ENCODE data around the gene LRP1. TPM values are rescaled to one million over a fixed set of nuclear protein-coding genes. Genes with fewer than 3 reads are reported as not detected.

The LRP1 gene
- total RNA-seq, 1 donor from 2014 or later, result 369 TPM

GRCh38 chr12:57179331-57180086, 51.2 kb downstream of the LRP1 start:
- Histone ChIP-seq H2AFZ (ENCODE audit: low read depth, low read length) (no peak overlapping the region), H3K9me3 (ENCODE audit: insufficient read depth, low read depth, low read length) (no peaks in the 10 kb centered on the region), H3K4me1 (ENCODE audit: insufficient read depth, low read length) (no peaks in the 10 kb centered on the region), H3K79me2 (ENCODE audit: insufficient read depth, low read length) (no peaks in the 10 kb centered on the region), H3K4me3 (ENCODE audit: insufficient read depth, low read depth, low read length) (no peak overlapping the region), H3K27ac (ENCODE audit: low read depth, low read length) (no peak overlapping the region), H4K20me1 (ENCODE audit: insufficient read depth, low read length) (peaks cover 76% of the 10 kb centered on the region), H3K4me2 (ENCODE audit: low read length) (no peak overlapping the region), H3K27me3 (ENCODE audit: insufficient read depth, low read length) (no peaks in the 10 kb centered on the region), H3K36me3 (ENCODE audit: insufficient read depth, low read length) (peaks cover 24% of the 10 kb centered on the region), H3K9ac (ENCODE audit: low read length) (no peak overlapping the region)
- FAIRE-seq, result no peak
- Mint-ChIP-seq H3K4me3 (ENCODE audit: unreplicated experiment) (no peak overlapping the region), H3K36me3 (ENCODE audit: low read depth, unreplicated experiment) (peaks cover 32% of the 10 kb centered on the region), H3K27me3 (ENCODE audit: low read depth, unreplicated experiment) (no peaks in the 10 kb centered on the region), H3K4me1 (ENCODE audit: low read depth, unreplicated experiment) (peaks cover 5% of the 10 kb centered on the region), H3K27ac (ENCODE audit: unreplicated experiment) (no peak overlapping the region), H3K9me3 (ENCODE audit: unreplicated experiment) (no peaks in the 10 kb centered on the region)
- DNase-seq (ENCODE audit: low read depth), result no peak
- TF ChIP-seq EZH2 (IDR thresholded peaks at IDR 0.05; ENCODE audit: insufficient read depth, low read length) (no peak), CTCF (IDR thresholded peaks at IDR 0.05; ENCODE audit: insufficient read depth, low read depth, low read length) (no peak)

GRCh38 chr12:57180321-57180989, 52.2 kb downstream of the LRP1 start:
- Histone ChIP-seq H3K4me2 (ENCODE audit: low read length) (no peak overlapping the region), H3K27me3 (ENCODE audit: insufficient read depth, low read length) (no peaks in the 10 kb centered on the region), H3K4me1 (ENCODE audit: insufficient read depth, low read length) (no peaks in the 10 kb centered on the region), H3K9ac (ENCODE audit: low read length) (no peak overlapping the region), H2AFZ (ENCODE audit: low read depth, low read length) (no peak overlapping the region), H3K4me3 (ENCODE audit: insufficient read depth, low read depth, low read length) (no peak overlapping the region), H3K79me2 (ENCODE audit: insufficient read depth, low read length) (no peaks in the 10 kb centered on the region), H3K27ac (ENCODE audit: low read depth, low read length) (no peak overlapping the region), H3K36me3 (ENCODE audit: insufficient read depth, low read length) (peaks cover 31% of the 10 kb centered on the region), H3K9me3 (ENCODE audit: insufficient read depth, low read depth, low read length) (no peaks in the 10 kb centered on the region), H4K20me1 (ENCODE audit: insufficient read depth, low read length) (peaks cover 76% of the 10 kb centered on the region)
- no peak overlapping the region for H3K27ac Mint-ChIP-seq (ENCODE audit: unreplicated experiment)
- no peak for TF ChIP-seq EZH2 (IDR thresholded peaks at IDR 0.05; ENCODE audit: insufficient read depth, low read length)
- TF ChIP-seq CTCF (IDR thresholded peaks at IDR 0.05; ENCODE audit: insufficient read depth, low read depth, low read length), result no peak
- DNase-seq (ENCODE audit: low read depth) (no peak), FAIRE-seq (no peak)
- H3K4me3 Mint-ChIP-seq (ENCODE audit: unreplicated experiment), result no peak overlapping the region
- no peaks in the 10 kb centered on the region for H3K9me3 Mint-ChIP-seq (ENCODE audit: unreplicated experiment)
- H3K27me3 Mint-ChIP-seq (ENCODE audit: low read depth, unreplicated experiment), result no peaks in the 10 kb centered on the region
- H3K4me1 Mint-ChIP-seq (ENCODE audit: low read depth, unreplicated experiment), result peaks cover 5% of the 10 kb centered on the region
- H3K36me3 Mint-ChIP-seq (ENCODE audit: low read depth, unreplicated experiment), result peaks cover 34% of the 10 kb centered on the region

- Histone ChIP-seq H3K27ac (ENCODE audit: low read depth, low read length) (no peak overlapping the region), H4K20me1 (ENCODE audit: insufficient read depth, low read length) (peaks cover 76% of the 10 kb centered on the region), H3K4me2 (ENCODE audit: low read length) (no peak overlapping the region), H3K79me2 (ENCODE audit: insufficient read depth, low read length) (no peaks in the 10 kb centered on the region), H3K4me3 (ENCODE audit: insufficient read depth, low read depth, low read length) (no peak overlapping the region), H3K36me3 (ENCODE audit: insufficient read depth, low read length) (peaks cover 34% of the 10 kb centered on the region), H3K9ac (ENCODE audit: low read length) (no peak overlapping the region), H3K9me3 (ENCODE audit: insufficient read depth, low read depth, low read length) (no peaks in the 10 kb centered on the region), H3K27me3 (ENCODE audit: insufficient read depth, low read length) (no peaks in the 10 kb centered on the region), H2AFZ (ENCODE audit: low read depth, low read length) (no peak overlapping the region), H3K4me1 (ENCODE audit: insufficient read depth, low read length) (no peaks in the 10 kb centered on the region)
- FAIRE-seq, result no peak
- no peak overlapping the region for H3K4me3 Mint-ChIP-seq (ENCODE audit: unreplicated experiment)
- H3K27ac Mint-ChIP-seq (ENCODE audit: unreplicated experiment), result no peak overlapping the region
- peaks cover 5% of the 10 kb centered on the region for H3K4me1 Mint-ChIP-seq (ENCODE audit: low read depth, unreplicated experiment)
- TF ChIP-seq CTCF (IDR thresholded peaks at IDR 0.05; ENCODE audit: insufficient read depth, low read depth, low read length) (no peak), EZH2 (IDR thresholded peaks at IDR 0.05; ENCODE audit: insufficient read depth, low read length) (no peak)
- H3K9me3 Mint-ChIP-seq (ENCODE audit: unreplicated experiment), result no peaks in the 10 kb centered on the region
- DNase-seq (ENCODE audit: low read depth), result no peak
- H3K36me3 Mint-ChIP-seq (ENCODE audit: low read depth, unreplicated experiment), result peaks cover 34% of the 10 kb centered on the region
- H3K27me3 Mint-ChIP-seq (ENCODE audit: low read depth, unreplicated experiment), result no peaks in the 10 kb centered on the region
Measured at GRCh38 chr12:57181072-57181471, 52.8 kb downstream of the LRP1 start.

Data from astrocyte (in vitro differentiated cells and primary cell).